ENCODE results near the gene MPC1. TPM values are rescaled to one million over a fixed set of nuclear protein-coding genes. Genes with fewer than 3 reads are reported as not detected.
"Not testable (repeated sequence)": the region's sequence is repeated elsewhere in the genome, so short reads cannot be mapped to it uniquely, and the experiment has no call there.

Gene MPC1
- total and polyA plus RNA-seq, 5 donors from 2014 or later: 25.7 to 92.1 (median 76.6) TPM

DNA sequence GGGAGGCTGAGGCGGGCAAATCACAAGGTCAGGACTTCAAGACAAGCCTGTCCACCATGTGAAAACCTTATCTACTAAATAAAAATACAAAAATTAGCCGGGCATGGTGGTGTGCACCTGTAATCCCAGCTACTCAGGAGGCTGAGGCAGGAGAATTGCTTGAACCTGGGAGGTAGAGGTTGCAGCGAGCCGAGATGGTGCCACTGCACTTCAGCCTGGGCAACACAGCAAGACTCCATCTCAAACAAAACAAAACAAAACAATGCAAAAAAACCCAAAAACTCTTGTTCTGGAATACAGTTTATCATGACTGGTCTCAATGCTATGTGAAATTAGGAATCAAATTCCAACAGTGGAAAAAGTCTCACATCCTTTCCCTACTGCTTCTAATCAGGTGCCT lies 20.3 kb downstream of the MPC1 start:
- H3K9me3 Mint-ChIP-seq; DNase-seq; H3K27ac ChIP-seq (ENCODE audit: insufficient read depth, low read length, poor library complexity, severe bottlenecking); H3K4me3 Mint-ChIP-seq; H3K4me1 ChIP-seq (ENCODE audit: control insufficient read depth, insufficient read depth, low read length, poor library complexity, severe bottlenecking); H3K4me1 Mint-ChIP-seq; H3K27me3 ChIP-seq (ENCODE audit: control insufficient read depth, insufficient read depth, low read length); H3K27ac Mint-ChIP-seq; ATAC-seq (ENCODE audit: low read depth in 2 of 2); H3K4me3 ChIP-seq (ENCODE audit: low read depth, low read length); H3K9me3 ChIP-seq (ENCODE audit: control insufficient read depth in 2 of 2, low read length in 2 of 2): not testable (repeated sequence)
- peaks cover 26% of the 10 kb centered on the region for H3K36me3 ChIP-seq (ENCODE audit: control insufficient read depth, insufficient read depth, low read length)
- Mint-ChIP-seq H3K36me3 (peaks cover 31% of the 10 kb centered on the region), H3K27me3 (peaks cover 18% of the 10 kb centered on the region)

DNA sequence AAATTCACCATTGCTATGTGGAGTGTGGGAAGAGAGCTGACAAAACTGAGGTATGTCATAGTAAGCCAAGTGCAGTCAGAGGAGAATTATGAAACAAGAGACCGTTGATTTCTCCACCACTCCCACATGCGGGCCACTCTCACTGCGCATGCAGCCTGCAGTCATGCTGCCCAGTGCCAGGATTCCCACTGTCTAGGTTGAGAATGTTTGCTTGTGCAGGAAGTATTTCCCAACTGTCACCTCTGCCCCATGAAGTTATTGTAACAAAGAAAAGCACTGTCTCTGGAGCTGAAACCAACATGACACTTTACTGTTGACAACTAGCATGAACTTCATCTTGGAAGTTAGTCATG lies 21.7 kb downstream of the MPC1 start:
- Mint-ChIP-seq H3K4me1 (no peaks in the 10 kb centered on the region), H3K36me3 (peaks cover 26% of the 10 kb centered on the region), H3K9me3 (peaks cover 0 to 7% (median 0%) of the 10 kb centered on the region in 7 donors), H3K4me3 (no peak overlapping the region), H3K27ac (no peak overlapping the region), H3K27me3 (peaks cover 26% of the 10 kb centered on the region)
- Histone ChIP-seq H3K27me3 (ENCODE audit: control insufficient read depth, insufficient read depth, low read length) (peaks cover 13% of the 10 kb centered on the region), H3K9me3 (ENCODE audit: control insufficient read depth in 2 of 2, low read length in 2 of 2) (peaks cover 0 to 6% of the 10 kb centered on the region in 2 experiments), H3K4me3 (ENCODE audit: low read depth, low read length) (no peak overlapping the region), H3K4me1 (ENCODE audit: control insufficient read depth, insufficient read depth, low read length, poor library complexity, severe bottlenecking) (no peaks in the 10 kb centered on the region), H3K27ac (ENCODE audit: insufficient read depth, low read length, poor library complexity, severe bottlenecking) (no peak overlapping the region), H3K36me3 (ENCODE audit: control insufficient read depth, insufficient read depth, low read length) (peaks cover 18% of the 10 kb centered on the region)
- ATAC-seq (ENCODE audit: low read depth in 2 of 2) (no peak), DNase-seq (no peak)

DNA sequence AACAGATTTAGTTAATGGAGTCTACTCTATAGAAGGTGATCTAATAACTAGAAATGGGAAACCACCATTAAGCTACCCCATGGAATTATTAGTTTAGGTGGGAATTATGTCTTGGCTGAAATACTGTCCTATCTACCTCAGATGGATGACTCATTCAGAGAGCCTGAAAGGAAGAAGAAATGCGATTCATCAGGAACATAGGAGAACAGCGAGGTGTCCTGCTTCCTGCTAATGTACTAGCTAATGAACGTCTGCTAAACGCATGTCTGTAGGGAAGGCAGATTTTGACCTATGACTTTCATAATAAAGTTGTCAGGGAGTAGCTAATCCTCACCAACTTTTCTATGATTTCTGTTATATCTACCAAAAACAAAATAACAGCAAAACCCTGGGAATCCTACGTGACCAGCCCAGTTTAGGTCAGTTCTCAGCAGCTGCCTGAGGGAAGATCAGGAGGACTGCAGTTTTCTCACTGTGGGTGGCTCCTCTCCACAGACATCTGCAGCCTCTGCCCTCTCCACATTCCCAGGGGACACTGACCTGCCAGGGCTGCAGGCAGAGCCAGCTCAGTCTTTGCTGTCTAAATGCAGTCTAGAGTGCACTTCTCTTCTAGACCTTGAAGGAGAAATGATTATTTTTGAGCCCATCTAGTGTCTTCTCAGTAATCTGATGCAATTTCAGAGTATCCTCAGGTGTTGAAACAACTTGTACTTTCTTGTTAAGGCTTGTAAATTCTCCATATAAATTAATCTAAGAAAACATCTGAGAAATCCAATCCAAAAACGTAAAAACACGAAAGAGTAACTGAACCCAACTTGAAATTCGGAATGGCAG lies 22.3 kb downstream of the MPC1 start:
- Histone ChIP-seq H3K27me3 (ENCODE audit: control insufficient read depth, insufficient read depth, low read length) (peaks cover 16% of the 10 kb centered on the region), H3K4me1 (ENCODE audit: control insufficient read depth, insufficient read depth, low read length, poor library complexity, severe bottlenecking) (no peaks in the 10 kb centered on the region), H3K4me3 (ENCODE audit: low read depth, low read length) (no peak overlapping the region), H3K36me3 (ENCODE audit: control insufficient read depth, insufficient read depth, low read length) (peaks cover 12% of the 10 kb centered on the region), H3K9me3 (ENCODE audit: control insufficient read depth in 2 of 2, low read length in 2 of 2) (peaks cover 0 to 6% of the 10 kb centered on the region in 2 experiments), H3K27ac (ENCODE audit: insufficient read depth, low read length, poor library complexity, severe bottlenecking) (no peak overlapping the region)
- no peak for DNase-seq
- no peak for ATAC-seq (ENCODE audit: low read depth in 2 of 2)
- Mint-ChIP-seq H3K4me3 (no peak overlapping the region), H3K27ac (no peak overlapping the region), H3K4me1 (no peaks in the 10 kb centered on the region), H3K36me3 (peaks cover 20% of the 10 kb centered on the region), H3K27me3 (peaks cover 32% of the 10 kb centered on the region), H3K9me3 (peaks cover 0 to 7% (median 0%) of the 10 kb centered on the region in 7 donors)

DNA sequence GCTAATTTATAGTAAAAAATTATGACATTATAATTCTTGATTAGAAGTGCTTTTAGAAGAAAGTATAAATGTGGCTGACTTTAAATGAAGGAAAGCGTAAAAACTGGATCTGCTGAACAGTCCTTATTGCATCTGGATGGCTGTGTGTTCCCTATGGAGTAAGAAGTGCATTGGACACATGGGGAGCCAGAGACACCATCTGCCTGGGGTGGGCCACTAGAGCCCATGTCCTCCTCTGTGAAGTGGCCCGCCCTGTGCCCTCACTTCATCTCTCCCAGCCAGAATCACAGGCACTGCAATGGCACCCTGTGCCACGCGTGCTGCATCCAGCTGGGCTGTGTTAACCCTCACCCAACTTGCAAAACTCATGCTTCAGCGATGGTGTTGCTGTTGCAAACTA lies 27.2 kb downstream of the MPC1 start:
- DNase-seq: no peak
- Histone ChIP-seq H3K27me3 (ENCODE audit: control insufficient read depth, insufficient read depth, low read length) (peaks cover 36% of the 10 kb centered on the region), H3K9me3 (ENCODE audit: control insufficient read depth in 2 of 2, low read length in 2 of 2) (peaks cover 4 to 13% of the 10 kb centered on the region in 2 experiments), H3K4me1 (ENCODE audit: control insufficient read depth, insufficient read depth, low read length, poor library complexity, severe bottlenecking) (no peaks in the 10 kb centered on the region), H3K36me3 (ENCODE audit: control insufficient read depth, insufficient read depth, low read length) (no peaks in the 10 kb centered on the region), H3K27ac (ENCODE audit: insufficient read depth, low read length, poor library complexity, severe bottlenecking) (no peak overlapping the region), H3K4me3 (ENCODE audit: low read depth, low read length) (no peak overlapping the region)
- Mint-ChIP-seq H3K36me3 (peaks cover 6% of the 10 kb centered on the region), H3K4me1 (no peaks in the 10 kb centered on the region), H3K9me3 (peaks cover 0 to 17% (median 3%) of the 10 kb centered on the region in 7 donors), H3K27ac (no peak overlapping the region), H3K27me3 (peaks cover 76% of the 10 kb centered on the region), H3K4me3 (no peak overlapping the region)
- no peak for ATAC-seq (ENCODE audit: low read depth in 2 of 2)

DNA sequence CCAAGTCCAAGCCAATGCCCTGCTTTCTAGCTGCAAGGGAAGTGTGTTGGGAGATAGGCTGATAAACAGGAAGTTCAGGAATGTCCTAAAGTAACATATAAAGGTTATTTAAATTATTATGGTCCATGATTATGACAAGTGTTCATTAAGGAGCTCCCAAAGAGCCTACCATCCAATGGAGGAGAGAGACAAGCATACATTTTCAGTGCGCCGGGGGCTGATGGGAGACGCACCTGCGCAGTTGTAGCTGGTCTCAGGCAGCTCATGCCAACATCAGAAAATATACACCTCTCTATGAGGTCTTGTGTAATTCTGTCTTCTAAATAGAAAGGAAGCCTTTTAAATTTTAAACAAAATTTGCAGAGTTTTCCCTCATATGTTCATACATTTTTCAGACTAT lies 27.8 kb downstream of the MPC1 start:
- H3K4me1 ChIP-seq (ENCODE audit: control insufficient read depth, insufficient read depth, low read length, poor library complexity, severe bottlenecking): no peaks in the 10 kb centered on the region
- H3K27me3 Mint-ChIP-seq: peaks cover 79% of the 10 kb centered on the region
- no peaks in the 10 kb centered on the region for H3K36me3 ChIP-seq (ENCODE audit: control insufficient read depth, insufficient read depth, low read length)
- ATAC-seq (ENCODE audit: low read depth in 2 of 2): no peak
- no peak overlapping the region for H3K27ac ChIP-seq (ENCODE audit: insufficient read depth, low read length, poor library complexity, severe bottlenecking)
- DNase-seq: no peak
- peaks cover 39% of the 10 kb centered on the region for H3K27me3 ChIP-seq (ENCODE audit: control insufficient read depth, insufficient read depth, low read length)
- H3K9me3 Mint-ChIP-seq: peaks cover 0 to 21% (median 5%) of the 10 kb centered on the region in 7 donors
- peaks cover 5 to 19% of the 10 kb centered on the region in 2 experiments for H3K9me3 ChIP-seq (ENCODE audit: control insufficient read depth in 2 of 2, low read length in 2 of 2)
- no peak overlapping the region for H3K27ac Mint-ChIP-seq
- H3K4me3 Mint-ChIP-seq: no peak overlapping the region
- H3K36me3 Mint-ChIP-seq: peaks cover 6% of the 10 kb centered on the region
- H3K4me1 Mint-ChIP-seq: no peaks in the 10 kb centered on the region
- H3K4me3 ChIP-seq (ENCODE audit: low read depth, low read length): no peak overlapping the region

DNA sequence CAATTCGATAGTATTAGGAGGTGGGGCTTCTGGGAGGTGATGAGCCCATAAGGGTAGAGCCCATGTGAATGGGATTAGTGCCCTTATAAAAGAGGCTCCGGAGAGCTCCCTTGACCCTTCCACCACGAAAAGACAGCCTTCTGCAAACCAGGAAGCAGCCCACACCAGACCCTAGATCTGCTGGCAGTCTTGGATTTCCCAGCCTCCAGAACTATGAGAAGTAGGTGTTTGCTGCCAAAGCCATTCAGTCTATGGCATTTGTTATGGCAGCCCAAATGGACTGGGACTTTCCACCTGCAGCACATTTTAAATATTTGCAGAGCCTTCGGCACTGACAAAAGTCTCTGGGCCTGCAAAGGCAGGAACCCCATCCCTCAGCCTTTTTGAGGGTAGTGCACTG lies 28.6 kb downstream of the MPC1 start:
- Histone ChIP-seq H3K27ac (ENCODE audit: insufficient read depth, low read length, poor library complexity, severe bottlenecking) (no peak overlapping the region), H3K4me1 (ENCODE audit: control insufficient read depth, insufficient read depth, low read length, poor library complexity, severe bottlenecking) (no peaks in the 10 kb centered on the region), H3K36me3 (ENCODE audit: control insufficient read depth, insufficient read depth, low read length) (no peaks in the 10 kb centered on the region), H3K27me3 (ENCODE audit: control insufficient read depth, insufficient read depth, low read length) (peaks cover 39% of the 10 kb centered on the region), H3K9me3 (ENCODE audit: control insufficient read depth in 2 of 2, low read length in 2 of 2) (peaks cover 8 to 22% of the 10 kb centered on the region in 2 experiments), H3K4me3 (ENCODE audit: low read depth, low read length) (no peak overlapping the region)
- Mint-ChIP-seq H3K4me3 (no peak overlapping the region), H3K36me3 (peaks cover 1% of the 10 kb centered on the region), H3K27me3 (peaks cover 79% of the 10 kb centered on the region), H3K9me3 (peaks cover 0 to 29% (median 9%) of the 10 kb centered on the region in 7 donors), H3K4me1 (peaks cover 0 to 7% (median 0%) of the 10 kb centered on the region in 4 donors), H3K27ac (no peak overlapping the region)
- DNase-seq: no peak
- ATAC-seq (ENCODE audit: low read depth in 2 of 2): no peak

DNA sequence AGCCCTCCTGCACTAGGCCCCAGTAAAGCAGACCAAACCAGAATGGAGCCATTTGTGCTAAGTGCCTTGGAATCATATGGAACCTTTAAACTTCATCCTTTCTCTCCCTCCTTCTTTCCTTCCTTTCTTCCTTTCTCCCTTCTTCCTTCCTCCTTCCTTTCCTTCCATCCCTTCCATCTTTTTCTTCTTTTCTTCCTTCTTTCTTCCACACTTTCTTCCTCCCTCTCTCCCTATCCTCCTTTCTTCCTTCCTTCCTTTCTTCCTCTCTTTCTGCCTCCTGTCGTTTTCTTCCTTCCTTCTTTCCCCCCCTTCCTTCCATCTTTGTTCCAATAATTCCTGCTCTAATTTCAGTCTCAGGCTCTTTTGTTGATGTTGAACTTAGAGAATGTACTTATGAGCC lies 29.2 kb downstream of the MPC1 start:
- no peak overlapping the region for H3K4me3 ChIP-seq (ENCODE audit: low read depth, low read length)
- H3K4me1 ChIP-seq (ENCODE audit: control insufficient read depth, insufficient read depth, low read length, poor library complexity, severe bottlenecking): no peaks in the 10 kb centered on the region
- Mint-ChIP-seq H3K36me3 (no peaks in the 10 kb centered on the region), H3K27me3 (peaks cover 80% of the 10 kb centered on the region), H3K4me3 (no peak overlapping the region), H3K27ac (no peak overlapping the region), H3K4me1 (peaks cover 0 to 7% (median 0%) of the 10 kb centered on the region in 4 donors), H3K9me3 (peaks cover 0 to 28% (median 9%) of the 10 kb centered on the region in 7 donors)
- ATAC-seq (ENCODE audit: low read depth in 2 of 2) (no peak), DNase-seq (no peak)
- no peaks in the 10 kb centered on the region for H3K36me3 ChIP-seq (ENCODE audit: control insufficient read depth, insufficient read depth, low read length)
- peaks cover 8 to 22% of the 10 kb centered on the region in 2 experiments for H3K9me3 ChIP-seq (ENCODE audit: control insufficient read depth in 2 of 2, low read length in 2 of 2)
- H3K27ac ChIP-seq (ENCODE audit: insufficient read depth, low read length, poor library complexity, severe bottlenecking): no peak overlapping the region
- H3K27me3 ChIP-seq (ENCODE audit: control insufficient read depth, insufficient read depth, low read length): peaks cover 35% of the 10 kb centered on the region

DNA sequence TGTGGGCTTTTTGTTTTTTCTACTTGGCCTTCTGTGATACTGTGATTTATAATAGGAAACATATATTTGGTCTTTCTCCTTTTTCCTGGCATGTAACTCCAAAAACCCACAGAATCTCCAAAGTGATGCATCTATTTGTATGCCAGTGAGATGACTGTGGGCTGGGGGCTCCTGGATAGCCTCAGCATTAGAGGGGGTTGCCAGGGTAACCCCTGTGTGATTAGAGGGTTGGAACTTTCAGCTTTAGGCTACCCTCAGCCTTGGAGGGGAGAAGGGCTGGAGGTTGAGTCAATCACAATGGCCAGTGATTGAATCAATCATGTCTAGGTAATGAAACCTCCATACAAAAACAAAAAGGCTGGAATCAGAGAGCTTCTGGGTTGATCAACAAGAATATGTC lies 29.8 kb downstream of the MPC1 start:
- Histone ChIP-seq H3K27ac (ENCODE audit: insufficient read depth, low read length, poor library complexity, severe bottlenecking) (no peak overlapping the region), H3K36me3 (ENCODE audit: control insufficient read depth, insufficient read depth, low read length) (no peaks in the 10 kb centered on the region), H3K4me3 (ENCODE audit: low read depth, low read length) (no peak overlapping the region), H3K27me3 (ENCODE audit: control insufficient read depth, insufficient read depth, low read length) (peaks cover 32% of the 10 kb centered on the region), H3K9me3 (ENCODE audit: control insufficient read depth in 2 of 2, low read length in 2 of 2) (peaks cover 8 to 18% of the 10 kb centered on the region in 2 experiments), H3K4me1 (ENCODE audit: control insufficient read depth, insufficient read depth, low read length, poor library complexity, severe bottlenecking) (no peaks in the 10 kb centered on the region)
- DNase-seq (no peak), ATAC-seq (ENCODE audit: low read depth in 2 of 2) (no peak)
- H3K27ac Mint-ChIP-seq: no peak overlapping the region
- H3K4me1 Mint-ChIP-seq: peaks cover 0 to 7% (median 0%) of the 10 kb centered on the region in 4 donors
- peaks cover 80% of the 10 kb centered on the region for H3K27me3 Mint-ChIP-seq
- H3K9me3 Mint-ChIP-seq: peaks cover 0 to 23% (median 9%) of the 10 kb centered on the region in 7 donors
- peaks cover 3% of the 10 kb centered on the region for H3K36me3 Mint-ChIP-seq
- H3K4me3 Mint-ChIP-seq: no peak overlapping the region
